ENCODE measurements around the gene APRT.

The APRT gene

GRCh38 chr16:88819126-88819525 is 7.4 kb upstream of the APRT start:
- H3K4me3 ChIP-seq (ENCODE audit: control insufficient read depth, low read depth, low read length): no peak overlapping the region
- TF ChIP-seq CTCF (conservative IDR thresholded peaks at IDR 0.05; ENCODE audit: control insufficient read depth, insufficient read depth, low read depth, low read length): no peak
- no peak for DNase-seq (ENCODE audit: low read depth)

GRCh38 chr16:88818575-88818874 is 6.8 kb upstream of the APRT start:
- no peak for TF ChIP-seq CTCF (conservative IDR thresholded peaks at IDR 0.05; ENCODE audit: control insufficient read depth, insufficient read depth, low read depth, low read length)
- no peak overlapping the region for H3K4me3 ChIP-seq (ENCODE audit: control insufficient read depth, low read depth, low read length)
- no peak for DNase-seq (ENCODE audit: low read depth)

GRCh38 chr16:88817785-88818574 is 6.3 kb upstream of the APRT start:
- H3K4me3 ChIP-seq (ENCODE audit: control insufficient read depth, low read depth, low read length): no peak overlapping the region
- DNase-seq (ENCODE audit: low read depth): no peak

GRCh38 chr16:88816736-88817535 is 5.2 kb upstream of the APRT start:
- DNase-seq (ENCODE audit: low read depth): no peak
- no peak for TF ChIP-seq CTCF (conservative IDR thresholded peaks at IDR 0.05; ENCODE audit: control insufficient read depth, insufficient read depth, low read depth, low read length)
- H3K4me3 ChIP-seq (ENCODE audit: control insufficient read depth, low read depth, low read length): no peak overlapping the region

More at GRCh38 chr16:88817785-88818574, 6.3 kb upstream of the APRT start:
- no peak for TF ChIP-seq CTCF (conservative IDR thresholded peaks at IDR 0.05; ENCODE audit: control insufficient read depth, insufficient read depth, low read depth, low read length)

- peak; percentile 39 for TF ChIP-seq CTCF (conservative IDR thresholded peaks at IDR 0.05; ENCODE audit: control insufficient read depth, insufficient read depth, low read depth, low read length)
- no peak for DNase-seq (ENCODE audit: low read depth)
- H3K4me3 ChIP-seq (ENCODE audit: control insufficient read depth, low read depth, low read length): no peak overlapping the region
Measured at GRCh38 chr16:88815901-88816589, 4.3 kb upstream of the APRT start.

- no peak for DNase-seq (ENCODE audit: low read depth)
- no peak for TF ChIP-seq CTCF (conservative IDR thresholded peaks at IDR 0.05; ENCODE audit: control insufficient read depth, insufficient read depth, low read depth, low read length)
- H3K4me3 ChIP-seq (ENCODE audit: control insufficient read depth, low read depth, low read length): no peak overlapping the region
Measured at GRCh38 chr16:88815227-88815626, 3.5 kb upstream of the APRT start.

All from fibroblast of mammary gland (primary cell).